HepG2 (cell line): Measurements from ENCODE around the gene EPB41L2. TPM values are rescaled to one million over a fixed set of nuclear protein-coding genes. Genes with fewer than 3 reads are reported as not detected.

ENCODE experiments used
- FOXJ3 ChIP-seq: sonication (generic); formaldehyde crosslinking; IDR thresholded peaks from 2 replicates; pipeline ENCODE4 v1.4.0; 2020; ENCODE audit warnings: missing genetic modification reagents, mild to moderate bottlenecking, borderline replicate concordance
- PHF5A ChIP-seq: IDR thresholded peaks from one replicate; pipeline ENCODE4 v1.6.1; 2018; ENCODE audit warnings: low read depth, missing genetic modification reagents; ENCODE audit not compliant: unreplicated experiment
- PITX1 ChIP-seq: sonication (generic); formaldehyde crosslinking; IDR thresholded peaks from 2 replicates; pipeline ENCODE4 v1.5.1; 2020; ENCODE audit warnings: mild to moderate bottlenecking, missing genetic modification reagents
- SOX5 ChIP-seq: IDR thresholded peaks from 2 replicates; pipeline ENCODE4 v1.6.1; 2016; ENCODE audit warnings: borderline replicate concordance
- SPEN ChIP-seq: sonication (generic); formaldehyde crosslinking; IDR thresholded peaks from 2 replicates; pipeline ENCODE4 v1.5.1; 2020; ENCODE audit warnings: low read depth, mild to moderate bottlenecking, missing genetic modification reagents
- TSC22D2 ChIP-seq: sonication (generic); formaldehyde crosslinking; IDR thresholded peaks from 2 replicates; pipeline ENCODE4 v1.5.1; 2020; ENCODE audit warnings: missing genetic modification reagents, mild to moderate bottlenecking, borderline replicate concordance
- ZBTB38 ChIP-seq: sonication (generic); formaldehyde crosslinking; IDR thresholded peaks from 2 replicates; pipeline ENCODE4 v1.5.1; 2020; ENCODE audit warnings: mild to moderate bottlenecking, missing genetic modification reagents
- ZNF121 ChIP-seq: sonication (generic); formaldehyde crosslinking; IDR thresholded peaks from 2 replicates; pipeline ENCODE4 v1.5.0; 2020; ENCODE audit warnings: mild to moderate bottlenecking, missing genetic modification reagents
- ZNF225 ChIP-seq: sonication (generic); formaldehyde crosslinking; IDR thresholded peaks from 2 replicates; pipeline ENCODE4 v1.4.0; 2020; ENCODE audit warnings: mild to moderate bottlenecking, missing genetic modification reagents
- ZNF232 ChIP-seq: sonication (generic); formaldehyde crosslinking; IDR thresholded peaks from 2 replicates; pipeline ENCODE4 v1.4.0; 2020; ENCODE audit warnings: missing genetic modification reagents, borderline replicate concordance
- ZNF274 ChIP-seq: sonication (generic); formaldehyde crosslinking; IDR thresholded peaks from 2 replicates; pipeline ENCODE4 v1.5.1; 2020; ENCODE audit warnings: mild to moderate bottlenecking, missing genetic modification reagents
- ZNF644 ChIP-seq: IDR thresholded peaks from 2 replicates; pipeline ENCODE4 v1.6.1; 2016; ENCODE audit warnings: low read depth
- ZNF672 ChIP-seq: sonication (generic); formaldehyde crosslinking; IDR thresholded peaks from 2 replicates; pipeline ENCODE4 v1.8.1; 2022; ENCODE audit warnings: missing genetic modification reagents
- ZNF816 ChIP-seq: sonication (generic); formaldehyde crosslinking; IDR thresholded peaks from 2 replicates; pipeline ENCODE4 v1.8.0; 2022; ENCODE audit warnings: missing genetic modification reagents, mild to moderate bottlenecking, borderline replicate concordance
- polyA plus RNA-seq, 8 experiments: library from polyadenylated mRNA; depleted of rRNA in 3 of 8; stranded (reverse) in 7 of 8; unstranded in 1 of 8; fragments of >200 nt; fragmentation: Illumina TruSeq in 4 of 8; extraction: Trizol in 4 of 8; gene quantifications; 2 replicates each; pipeline versions ENCODE4 v1.2.1 to v1.2.3, GENCODE V29; 2011 to 2016; ENCODE audit warnings: low read depth in 4 of 8, missing spikeins in 1 of 8, mixed read lengths in 1 of 8; ENCODE audit not compliant: insufficient read depth in 1 of 8
- total RNA-seq, 5 experiments: library from RNA; depleted of rRNA; stranded (reverse); fragments of >200 nt; fragmentation: Illumina TruSeq; extraction: Trizol; gene quantifications; 2 replicates each; pipeline ENCODE4 v1.2.3, GENCODE V29; 2016; ENCODE audit warnings: low read depth in 1 of 5
- TF ChIP-seq, protein P1 (sequence below): sonication (generic); formaldehyde crosslinking; IDR thresholded peaks from 2 replicates; pipeline ENCODE4 v1.5.1; 2020; ENCODE audit warnings: mild to moderate bottlenecking, missing genetic modification reagents, moderate library complexity
- TF ChIP-seq, protein P2 (sequence below): sonication (generic); formaldehyde crosslinking; IDR thresholded peaks from 2 replicates; pipeline ENCODE4 v1.4.0; 2020; ENCODE audit warnings: missing genetic modification reagents
- TF ChIP-seq, protein P3 (sequence below): sonication (generic); formaldehyde crosslinking; IDR thresholded peaks from 2 replicates; pipeline ENCODE4 v1.4.0; 2020; ENCODE audit warnings: missing genetic modification reagents

The EPB41L2 gene
- total and polyA plus RNA-seq, 2 of the 13 experiments (the other 11 are each of a cell fraction or from before 2014, with no cell fraction given) = 41.7 to 56.4 TPM

DNA sequence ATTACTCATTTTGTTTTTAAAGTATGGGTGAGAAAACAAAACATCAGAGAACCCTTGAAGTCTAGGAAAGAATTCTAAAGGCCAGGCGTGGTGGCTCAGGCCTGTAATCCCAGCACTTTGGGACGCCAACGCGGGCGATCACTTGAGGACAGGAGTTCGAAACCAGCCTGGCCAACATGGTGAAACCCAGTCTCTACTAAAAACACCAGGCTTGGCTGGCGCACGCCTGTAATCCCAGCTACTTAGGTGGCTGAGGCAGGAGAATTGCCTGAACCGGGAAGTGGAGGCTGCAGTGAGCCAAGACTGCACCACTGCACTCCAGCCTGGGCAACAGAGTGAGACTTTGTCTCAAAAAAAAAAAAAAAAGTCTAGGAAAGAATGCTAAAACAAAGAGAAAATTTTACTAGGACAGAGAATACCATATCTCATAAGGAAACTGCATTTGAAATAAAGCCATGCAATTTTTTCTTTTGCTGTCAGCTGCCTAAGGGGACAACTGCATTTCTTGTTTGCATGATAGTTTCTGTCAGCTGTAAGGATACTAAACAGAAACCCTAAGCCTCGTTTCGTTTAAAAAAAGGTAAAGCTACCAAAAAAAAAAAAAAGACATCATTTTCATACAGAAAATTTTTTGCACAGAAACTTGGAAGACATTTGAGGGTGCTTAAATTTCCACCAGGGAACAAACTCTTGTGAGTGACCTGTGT is 203.7 kb downstream of the EPB41L2 start (continued):
- TF ChIP-seq, protein P1, sequence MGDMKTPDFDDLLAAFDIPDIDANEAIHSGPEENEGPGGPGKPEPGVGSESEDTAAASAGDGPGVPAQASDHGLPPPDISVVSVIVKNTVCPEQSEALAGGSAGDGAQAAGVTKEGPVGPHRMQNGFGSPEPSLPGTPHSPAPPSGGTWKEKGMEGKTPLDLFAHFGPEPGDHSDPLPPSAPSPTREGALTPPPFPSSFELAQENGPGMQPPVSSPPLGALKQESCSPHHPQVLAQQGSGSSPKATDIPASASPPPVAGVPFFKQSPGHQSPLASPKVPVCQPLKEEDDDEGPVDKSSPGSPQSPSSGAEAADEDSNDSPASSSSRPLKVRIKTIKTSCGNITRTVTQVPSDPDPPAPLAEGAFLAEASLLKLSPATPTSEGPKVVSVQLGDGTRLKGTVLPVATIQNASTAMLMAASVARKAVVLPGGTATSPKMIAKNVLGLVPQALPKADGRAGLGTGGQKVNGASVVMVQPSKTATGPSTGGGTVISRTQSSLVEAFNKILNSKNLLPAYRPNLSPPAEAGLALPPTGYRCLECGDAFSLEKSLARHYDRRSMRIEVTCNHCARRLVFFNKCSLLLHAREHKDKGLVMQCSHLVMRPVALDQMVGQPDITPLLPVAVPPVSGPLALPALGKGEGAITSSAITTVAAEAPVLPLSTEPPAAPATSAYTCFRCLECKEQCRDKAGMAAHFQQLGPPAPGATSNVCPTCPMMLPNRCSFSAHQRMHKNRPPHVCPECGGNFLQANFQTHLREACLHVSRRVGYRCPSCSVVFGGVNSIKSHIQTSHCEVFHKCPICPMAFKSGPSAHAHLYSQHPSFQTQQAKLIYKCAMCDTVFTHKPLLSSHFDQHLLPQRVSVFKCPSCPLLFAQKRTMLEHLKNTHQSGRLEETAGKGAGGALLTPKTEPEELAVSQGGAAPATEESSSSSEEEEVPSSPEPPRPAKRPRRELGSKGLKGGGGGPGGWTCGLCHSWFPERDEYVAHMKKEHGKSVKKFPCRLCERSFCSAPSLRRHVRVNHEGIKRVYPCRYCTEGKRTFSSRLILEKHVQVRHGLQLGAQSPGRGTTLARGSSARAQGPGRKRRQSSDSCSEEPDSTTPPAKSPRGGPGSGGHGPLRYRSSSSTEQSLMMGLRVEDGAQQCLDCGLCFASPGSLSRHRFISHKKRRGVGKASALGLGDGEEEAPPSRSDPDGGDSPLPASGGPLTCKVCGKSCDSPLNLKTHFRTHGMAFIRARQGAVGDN (CRISPR knock-in tag) = peak; percentile 73
- TF ChIP-seq, protein P2, sequence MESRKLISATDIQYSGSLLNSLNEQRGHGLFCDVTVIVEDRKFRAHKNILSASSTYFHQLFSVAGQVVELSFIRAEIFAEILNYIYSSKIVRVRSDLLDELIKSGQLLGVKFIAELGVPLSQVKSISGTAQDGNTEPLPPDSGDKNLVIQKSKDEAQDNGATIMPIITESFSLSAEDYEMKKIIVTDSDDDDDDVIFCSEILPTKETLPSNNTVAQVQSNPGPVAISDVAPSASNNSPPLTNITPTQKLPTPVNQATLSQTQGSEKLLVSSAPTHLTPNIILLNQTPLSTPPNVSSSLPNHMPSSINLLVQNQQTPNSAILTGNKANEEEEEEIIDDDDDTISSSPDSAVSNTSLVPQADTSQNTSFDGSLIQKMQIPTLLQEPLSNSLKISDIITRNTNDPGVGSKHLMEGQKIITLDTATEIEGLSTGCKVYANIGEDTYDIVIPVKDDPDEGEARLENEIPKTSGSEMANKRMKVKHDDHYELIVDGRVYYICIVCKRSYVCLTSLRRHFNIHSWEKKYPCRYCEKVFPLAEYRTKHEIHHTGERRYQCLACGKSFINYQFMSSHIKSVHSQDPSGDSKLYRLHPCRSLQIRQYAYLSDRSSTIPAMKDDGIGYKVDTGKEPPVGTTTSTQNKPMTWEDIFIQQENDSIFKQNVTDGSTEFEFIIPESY (CRISPR knock-in tag) = peak; percentile 72
- TF ChIP-seq FOXJ3 (CRISPR knock-in tag) (peak; percentile 55; the same call in 1 of the 2 replicates), PHF5A (no peak), SPEN (peak; percentile 27; the same call in 1 of the 2 replicates), ZNF225 (CRISPR knock-in tag) (no peak), ZNF644 (CRISPR knock-in tag) (no peak), ZNF232 (CRISPR knock-in tag) (peak; percentile 33; the same call in 1 of the 2 replicates), ZBTB38 (CRISPR knock-in tag) (0 out of 2 replicates have a peak, but pooled peaks have one; percentile 48), ZNF121 (CRISPR knock-in tag) (0 out of 2 replicates have a peak, but pooled peaks have one; percentile 70), PITX1 (CRISPR knock-in tag) (0 out of 2 replicates have a peak, but pooled peaks have one; percentile 7), ZNF274 (CRISPR knock-in tag) (no peak), ZNF816 (no peak), ZNF672 (CRISPR knock-in tag) (no peak), SOX5 (CRISPR knock-in tag) (0 out of 2 replicates have a peak, but pooled peaks have one; percentile 5), TSC22D2 (no peak)
- TF ChIP-seq, protein P3, sequence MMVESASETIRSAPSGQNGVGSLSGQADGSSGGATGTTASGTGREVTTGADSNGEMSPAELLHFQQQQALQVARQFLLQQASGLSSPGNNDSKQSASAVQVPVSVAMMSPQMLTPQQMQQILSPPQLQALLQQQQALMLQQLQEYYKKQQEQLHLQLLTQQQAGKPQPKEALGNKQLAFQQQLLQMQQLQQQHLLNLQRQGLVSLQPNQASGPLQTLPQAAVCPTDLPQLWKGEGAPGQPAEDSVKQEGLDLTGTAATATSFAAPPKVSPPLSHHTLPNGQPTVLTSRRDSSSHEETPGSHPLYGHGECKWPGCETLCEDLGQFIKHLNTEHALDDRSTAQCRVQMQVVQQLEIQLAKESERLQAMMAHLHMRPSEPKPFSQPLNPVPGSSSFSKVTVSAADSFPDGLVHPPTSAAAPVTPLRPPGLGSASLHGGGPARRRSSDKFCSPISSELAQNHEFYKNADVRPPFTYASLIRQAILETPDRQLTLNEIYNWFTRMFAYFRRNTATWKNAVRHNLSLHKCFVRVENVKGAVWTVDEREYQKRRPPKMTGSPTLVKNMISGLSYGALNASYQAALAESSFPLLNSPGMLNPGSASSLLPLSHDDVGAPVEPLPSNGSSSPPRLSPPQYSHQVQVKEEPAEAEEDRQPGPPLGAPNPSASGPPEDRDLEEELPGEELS (CRISPR knock-in tag) = 0 out of 2 replicates have a peak, but pooled peaks have one; percentile 7
